Adrenal gland (tissue), 5 donors: ENCODE measurements around the gene CETN1.

Source experiments
- CTCF ChIP-seq, 6 experiments: fragments of 450-650 bp in 4 of 6; fragments of 200-600 bp in 2 of 6; sonication (generic) in 1 of 6; IDR thresholded peaks; 1 replicate in 5 of 6; 2 replicates in 1 of 6; pipeline versions ENCODE4 v1.5.1 to v1.8.0; 2016 to 2021; ENCODE audit warnings: antibody characterized with exemption in 6 of 6, mild to moderate bottlenecking in 2 of 6, moderate library complexity in 1 of 6
- POLR2A ChIP-seq, 2 donors: fragments of 450-650 bp; IDR thresholded peaks; one replicate each; pipeline ENCODE4 v1.6.1; 2017; ENCODE audit warnings: antibody characterized with exemption in 2 of 2, mild to moderate bottlenecking in 2 of 2, moderate library complexity in 1 of 2
- donor health status: DM: no; HTN: no; CAD: no.

GRCh38 chr18:567122-567521 lies 13.1 kb upstream of the CETN1 start:
- TF ChIP-seq POLR2A (IDR thresholded peaks at IDR 0.05) = no peak
- no peak for TF ChIP-seq CTCF (IDR thresholded peaks at IDR 0.05)
